Measurements from ENCODE around the gene CKAP2. TPM values are rescaled to one million over a fixed set of nuclear protein-coding genes. Genes with fewer than 3 reads are reported as not detected.
A peak's percentile ranks its signal among the peaks of the same experiment; 100 is the strongest.

The CKAP2 gene
- polyA plus RNA-seq, 2 of the 4 experiments (the other 2 are of a cell fraction): 24.5 to 30.5 TPM

DNA sequence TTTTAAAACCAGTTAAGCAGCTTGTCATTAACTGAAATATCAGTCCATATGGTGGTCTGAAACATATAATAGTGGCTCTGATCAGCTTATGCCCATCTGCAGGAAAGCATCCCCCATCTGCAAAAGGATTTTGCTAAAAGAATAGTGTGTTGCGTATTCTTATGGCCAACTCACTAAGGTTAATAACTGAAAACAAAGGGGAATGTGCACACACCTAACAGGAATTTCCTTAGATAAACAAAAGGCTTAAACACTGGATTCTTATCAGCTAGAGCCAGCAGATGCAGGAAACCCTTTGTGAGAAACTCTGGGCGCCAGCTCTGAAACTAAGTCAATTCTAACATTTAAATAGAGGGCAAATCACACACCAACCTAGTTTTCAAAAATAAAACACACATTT, 27.0 kb upstream of the CKAP2 start (continued):
- no peak for TF ChIP-seq RFX5 (IDR thresholded peaks at IDR 0.05)
- peak; percentile 46; the same call in 1 of the 2 replicates for TF ChIP-seq GATA3 (IDR thresholded peaks at IDR 0.05; ENCODE audit: borderline replicate concordance)

DNA sequence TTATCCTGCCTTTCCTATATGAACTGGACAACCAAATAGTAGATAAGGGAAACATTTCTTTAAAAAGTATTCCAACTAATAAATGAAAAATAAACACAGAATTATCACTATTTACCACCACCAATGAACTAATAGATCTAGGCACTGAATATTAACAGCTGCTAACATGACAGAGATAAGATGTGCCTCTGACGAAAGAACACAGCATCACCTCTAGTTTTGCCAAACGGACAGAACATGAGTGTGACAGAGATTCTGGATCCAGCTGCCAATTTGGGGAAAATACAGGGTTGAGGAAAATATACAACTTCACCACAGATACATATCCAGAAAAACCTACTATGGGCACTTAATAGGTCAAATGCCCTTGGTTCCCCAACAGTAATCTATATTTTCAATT, 22.8 kb upstream of the CKAP2 start:
- ChIA-PET POLR2A (no interaction called here), CTCF (interaction anchor here (0.6 to 8.5 kb wide), 3 partner anchors 16 to 88 kb away, joined by 3 to 58 read pairs (median 4); partner anchors contain the start of gene VPS36)
- DNase-seq (ENCODE audit: low read depth in 1 of 2, low spot score in 1 of 2): no peak
- TF ChIP-seq, protein P1, sequence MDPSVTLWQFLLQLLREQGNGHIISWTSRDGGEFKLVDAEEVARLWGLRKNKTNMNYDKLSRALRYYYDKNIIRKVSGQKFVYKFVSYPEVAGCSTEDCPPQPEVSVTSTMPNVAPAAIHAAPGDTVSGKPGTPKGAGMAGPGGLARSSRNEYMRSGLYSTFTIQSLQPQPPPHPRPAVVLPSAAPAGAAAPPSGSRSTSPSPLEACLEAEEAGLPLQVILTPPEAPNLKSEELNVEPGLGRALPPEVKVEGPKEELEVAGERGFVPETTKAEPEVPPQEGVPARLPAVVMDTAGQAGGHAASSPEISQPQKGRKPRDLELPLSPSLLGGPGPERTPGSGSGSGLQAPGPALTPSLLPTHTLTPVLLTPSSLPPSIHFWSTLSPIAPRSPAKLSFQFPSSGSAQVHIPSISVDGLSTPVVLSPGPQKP (IDR thresholded peaks at IDR 0.05; ENCODE audit: low read depth, low read length): no peak
- no peak for TF ChIP-seq RNF2 (IDR thresholded peaks at IDR 0.05; ENCODE audit: borderline replicate concordance, low read depth)
- Histone ChIP-seq H3K9me3 (no peaks in the 10 kb centered on the region), H3K4me3 (no peak overlapping the region), H3K4me2 (no peak overlapping the region), H3K4me1 (peaks cover 18% of the 10 kb centered on the region), H3K27ac (no peak overlapping the region)
- 88% methylated on average over 2 of the region's 2 CpGs for WGBS (ENCODE audit: missing lambda C conversion rate)
- no peak for FAIRE-seq
- no peak for ATAC-seq

- POLR2A ChIA-PET: no interaction called here
These were observed 9.0 kb upstream of the CKAP2 start for GRCh38 chr13:52446265-52446664.

GRCh38 chr13:52447354-52447753, 7.9 kb upstream of the CKAP2 start:
- H3K27ac ChIP-seq: no peak overlapping the region

More at GRCh38 chr13:52446265-52446664, 9.0 kb upstream of the CKAP2 start:
- CTCF ChIA-PET: no interaction called here
- Histone ChIP-seq H3K4me3 (no peak overlapping the region), H3K9me3 (no peaks in the 10 kb centered on the region), H3K27ac (no peak overlapping the region), H3K4me2 (no peak overlapping the region), H3K4me1 (peaks cover 23% of the 10 kb centered on the region; the same call in 2 of the 3 replicates)
- WGBS (ENCODE audit: missing lambda C conversion rate): 90% methylated on average over 1 of the region's 1 CpG
- no peak for DNase-seq (ENCODE audit: low read depth in 1 of 2, low spot score in 1 of 2)
- ATAC-seq: no peak
- FAIRE-seq: no peak
- no peak for TF ChIP-seq NR3C1 (IDR thresholded peaks at IDR 0.05)
- TF ChIP-seq POLR2AphosphoS2 (conservative IDR thresholded peaks at IDR 0.05; ENCODE audit: low read length): no peak
- TF ChIP-seq RFX5 (IDR thresholded peaks at IDR 0.05): no peak
- TF ChIP-seq MAFK (IDR thresholded peaks at IDR 0.05; ENCODE audit: partially characterized antibody): no peak
- no peak for TF ChIP-seq ESRRA (IDR thresholded peaks at IDR 0.05; ENCODE audit: borderline replicate concordance, low read length)
- no peak for TF ChIP-seq CBX2 (IDR thresholded peaks at IDR 0.05; ENCODE audit: borderline replicate concordance, low read depth)
- TF ChIP-seq CHD4 (IDR thresholded peaks at IDR 0.05; ENCODE audit: borderline replicate concordance): no peak
- TF ChIP-seq NPAS2 (CRISPR knock-in tag; IDR thresholded peaks at IDR 0.05; ENCODE audit: borderline replicate concordance): no peak
- TF ChIP-seq, protein P2, sequence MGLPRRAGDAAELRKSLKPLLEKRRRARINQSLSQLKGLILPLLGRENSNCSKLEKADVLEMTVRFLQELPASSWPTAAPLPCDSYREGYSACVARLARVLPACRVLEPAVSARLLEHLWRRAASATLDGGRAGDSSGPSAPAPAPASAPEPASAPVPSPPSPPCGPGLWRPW (IDR thresholded peaks at IDR 0.05): no peak
- TF ChIP-seq KDM1A (IDR thresholded peaks at IDR 0.05; ENCODE audit: low read depth): no peak
- TF ChIP-seq, protein P3, sequence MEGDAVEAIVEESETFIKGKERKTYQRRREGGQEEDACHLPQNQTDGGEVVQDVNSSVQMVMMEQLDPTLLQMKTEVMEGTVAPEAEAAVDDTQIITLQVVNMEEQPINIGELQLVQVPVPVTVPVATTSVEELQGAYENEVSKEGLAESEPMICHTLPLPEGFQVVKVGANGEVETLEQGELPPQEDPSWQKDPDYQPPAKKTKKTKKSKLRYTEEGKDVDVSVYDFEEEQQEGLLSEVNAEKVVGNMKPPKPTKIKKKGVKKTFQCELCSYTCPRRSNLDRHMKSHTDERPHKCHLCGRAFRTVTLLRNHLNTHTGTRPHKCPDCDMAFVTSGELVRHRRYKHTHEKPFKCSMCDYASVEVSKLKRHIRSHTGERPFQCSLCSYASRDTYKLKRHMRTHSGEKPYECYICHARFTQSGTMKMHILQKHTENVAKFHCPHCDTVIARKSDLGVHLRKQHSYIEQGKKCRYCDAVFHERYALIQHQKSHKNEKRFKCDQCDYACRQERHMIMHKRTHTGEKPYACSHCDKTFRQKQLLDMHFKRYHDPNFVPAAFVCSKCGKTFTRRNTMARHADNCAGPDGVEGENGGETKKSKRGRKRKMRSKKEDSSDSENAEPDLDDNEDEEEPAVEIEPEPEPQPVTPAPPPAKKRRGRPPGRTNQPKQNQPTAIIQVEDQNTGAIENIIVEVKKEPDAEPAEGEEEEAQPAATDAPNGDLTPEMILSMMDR (IDR thresholded peaks at IDR 0.05): no peak
- no peak for TF ChIP-seq ATOH8 (CRISPR knock-in tag; IDR thresholded peaks at IDR 0.05; ENCODE audit: low read depth)

More at GRCh38 chr13:52447354-52447753, 7.9 kb upstream of the CKAP2 start:
- Histone ChIP-seq H3K4me2 (peak overlapping the region; percentile 88; the same call in 1 of the 3 replicates), H3K9me3 (no peaks in the 10 kb centered on the region), H3K4me3 (no peak overlapping the region), H3K4me1 (peaks cover 23% of the 10 kb centered on the region; the same call in 2 of the 3 replicates)
- FAIRE-seq (no peak), DNase-seq (ENCODE audit: low read depth in 1 of 2, low spot score in 1 of 2) (no peak), ATAC-seq (no peak)
- WGBS (ENCODE audit: missing lambda C conversion rate): 97% methylated on average over 2 of the region's 2 CpGs
- ChIA-PET POLR2A (interaction anchor here (0.5 to 1.8 kb wide), 2 partner anchors 19 to 76 kb away, joined by 3 to 10 read pairs; no protein-coding TSS in a partner anchor), CTCF (interaction anchor here (0.9 to 7.0 kb wide), 3 partner anchors 17 to 107 kb away, joined by 3 to 115 read pairs (median 3); no protein-coding TSS in a partner anchor)
- no peak for TF ChIP-seq KDM5A (IDR thresholded peaks at IDR 0.05)
- no peak for TF ChIP-seq TFCP2L1 (CRISPR knock-in tag; IDR thresholded peaks at IDR 0.05)
- TF ChIP-seq MAX (IDR thresholded peaks at IDR 0.05): no peak
- TF ChIP-seq RAD21 (conservative IDR thresholded peaks at IDR 0.05 in 1 of 2, IDR thresholded peaks at IDR 0.05 in 1 of 2): no peak
- TF ChIP-seq HDAC2 (IDR thresholded peaks at IDR 0.05): no peak
- TF ChIP-seq ATOH8 (CRISPR knock-in tag; IDR thresholded peaks at IDR 0.05; ENCODE audit: low read depth): no peak
- no peak for TF ChIP-seq FOSL2 (IDR thresholded peaks at IDR 0.05)
- no peak for TF ChIP-seq FOSL2 (CRISPR knock-in tag; IDR thresholded peaks at IDR 0.05)
- TF ChIP-seq RCOR1 (IDR thresholded peaks at IDR 0.05; ENCODE audit: low read depth, low read length): no peak
- no peak for TF ChIP-seq NR3C1 (IDR thresholded peaks at IDR 0.05)
- TF ChIP-seq POLR2AphosphoS2 (conservative IDR thresholded peaks at IDR 0.05; ENCODE audit: low read length): no peak
- TF ChIP-seq CHD4 (IDR thresholded peaks at IDR 0.05; ENCODE audit: borderline replicate concordance): no peak
- TF ChIP-seq SREBF2 (IDR thresholded peaks at IDR 0.05): no peak
- no peak for TF ChIP-seq HOXB5 (CRISPR knock-in tag; IDR thresholded peaks at IDR 0.05)
